ENCODE data around the gene LRRN2. TPM values are rescaled to one million over a fixed set of nuclear protein-coding genes. Genes with fewer than 3 reads are reported as not detected.

LRRN2 gene
- total RNA-seq, 1 experiment from 2014 or later, result 2.0 TPM

DNA sequence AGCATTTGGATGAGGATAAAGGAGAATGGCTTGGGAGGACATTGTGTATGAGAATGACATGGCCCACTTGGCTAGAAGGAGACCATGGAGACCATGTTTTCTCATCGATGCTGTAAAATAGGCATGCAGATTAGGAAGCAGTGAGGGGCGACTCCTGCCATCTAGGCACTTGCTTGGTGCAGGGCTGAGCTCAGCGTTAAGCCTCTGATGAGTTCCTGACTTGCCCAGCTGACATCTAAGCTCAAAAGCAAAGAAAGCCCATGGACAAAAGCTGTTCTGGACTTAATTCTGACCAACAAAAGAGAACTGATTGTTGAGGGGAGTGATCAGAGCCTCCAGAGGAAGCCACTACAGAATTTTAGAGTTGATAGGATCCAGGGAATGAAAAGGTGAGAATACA lies 74.5 kb downstream of the LRRN2 start:
- Histone ChIP-seq H3K4me3 (ENCODE audit: low read depth in 2 of 2, low read length in 2 of 2) (no peak overlapping the region), H3K36me3 (ENCODE audit: control insufficient read depth, insufficient read depth, low read length) (no peaks in the 10 kb centered on the region), H3K27ac (ENCODE audit: low read length) (no peak overlapping the region), H3K4me1 (ENCODE audit: control insufficient read depth, insufficient read depth, low read length) (no peaks in the 10 kb centered on the region), H3K27me3 (ENCODE audit: control insufficient read depth, insufficient read depth, low read length) (no peaks in the 10 kb centered on the region; the same call in 1 of the 2 replicates), H3K9me3 (ENCODE audit: control insufficient read depth, insufficient read depth, low read depth, low read length) (no peaks in the 10 kb centered on the region)
- BruUV-seq (replicated peaks), result no TSS peak
- POLR2A ChIA-PET, result interaction anchor here (0.6 kb wide), 1 partner anchor 1021 kb away, joined by 3 read pairs; the partner anchor contains the start of gene ELK4
- intact Hi-C loops (cut with micrococcal nuclease; ENCODE audit: unreplicated experiment) (no loop called here), in situ Hi-C loops (cut with HindIII; ENCODE audit: low pct_unique_long_range_greater_than_20kb, low sequenced_read_pairs) (no loop called here)
- DNase-seq (ENCODE audit: low read depth, low spot score), result no peak
- TF ChIP-seq, protein P1, sequence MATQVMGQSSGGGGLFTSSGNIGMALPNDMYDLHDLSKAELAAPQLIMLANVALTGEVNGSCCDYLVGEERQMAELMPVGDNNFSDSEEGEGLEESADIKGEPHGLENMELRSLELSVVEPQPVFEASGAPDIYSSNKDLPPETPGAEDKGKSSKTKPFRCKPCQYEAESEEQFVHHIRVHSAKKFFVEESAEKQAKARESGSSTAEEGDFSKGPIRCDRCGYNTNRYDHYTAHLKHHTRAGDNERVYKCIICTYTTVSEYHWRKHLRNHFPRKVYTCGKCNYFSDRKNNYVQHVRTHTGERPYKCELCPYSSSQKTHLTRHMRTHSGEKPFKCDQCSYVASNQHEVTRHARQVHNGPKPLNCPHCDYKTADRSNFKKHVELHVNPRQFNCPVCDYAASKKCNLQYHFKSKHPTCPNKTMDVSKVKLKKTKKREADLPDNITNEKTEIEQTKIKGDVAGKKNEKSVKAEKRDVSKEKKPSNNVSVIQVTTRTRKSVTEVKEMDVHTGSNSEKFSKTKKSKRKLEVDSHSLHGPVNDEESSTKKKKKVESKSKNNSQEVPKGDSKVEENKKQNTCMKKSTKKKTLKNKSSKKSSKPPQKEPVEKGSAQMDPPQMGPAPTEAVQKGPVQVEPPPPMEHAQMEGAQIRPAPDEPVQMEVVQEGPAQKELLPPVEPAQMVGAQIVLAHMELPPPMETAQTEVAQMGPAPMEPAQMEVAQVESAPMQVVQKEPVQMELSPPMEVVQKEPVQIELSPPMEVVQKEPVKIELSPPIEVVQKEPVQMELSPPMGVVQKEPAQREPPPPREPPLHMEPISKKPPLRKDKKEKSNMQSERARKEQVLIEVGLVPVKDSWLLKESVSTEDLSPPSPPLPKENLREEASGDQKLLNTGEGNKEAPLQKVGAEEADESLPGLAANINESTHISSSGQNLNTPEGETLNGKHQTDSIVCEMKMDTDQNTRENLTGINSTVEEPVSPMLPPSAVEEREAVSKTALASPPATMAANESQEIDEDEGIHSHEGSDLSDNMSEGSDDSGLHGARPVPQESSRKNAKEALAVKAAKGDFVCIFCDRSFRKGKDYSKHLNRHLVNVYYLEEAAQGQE (IDR thresholded peaks at IDR 0.05; ENCODE audit: insufficient read depth in 1 of 2, low read depth in 2 of 2, low read length in 1 of 2), result no peak
- TF ChIP-seq TCF7L2 (IDR thresholded peaks at IDR 0.05; ENCODE audit: low read depth, low read length) (no peak), SIN3A (IDR thresholded peaks at IDR 0.05; ENCODE audit: borderline replicate concordance, insufficient read depth, low read depth, low read length) (no peak), POLR2AphosphoS5 (IDR thresholded peaks at IDR 0.05; ENCODE audit: low read depth, low read length) (no peak)
- TF ChIP-seq, protein P2, sequence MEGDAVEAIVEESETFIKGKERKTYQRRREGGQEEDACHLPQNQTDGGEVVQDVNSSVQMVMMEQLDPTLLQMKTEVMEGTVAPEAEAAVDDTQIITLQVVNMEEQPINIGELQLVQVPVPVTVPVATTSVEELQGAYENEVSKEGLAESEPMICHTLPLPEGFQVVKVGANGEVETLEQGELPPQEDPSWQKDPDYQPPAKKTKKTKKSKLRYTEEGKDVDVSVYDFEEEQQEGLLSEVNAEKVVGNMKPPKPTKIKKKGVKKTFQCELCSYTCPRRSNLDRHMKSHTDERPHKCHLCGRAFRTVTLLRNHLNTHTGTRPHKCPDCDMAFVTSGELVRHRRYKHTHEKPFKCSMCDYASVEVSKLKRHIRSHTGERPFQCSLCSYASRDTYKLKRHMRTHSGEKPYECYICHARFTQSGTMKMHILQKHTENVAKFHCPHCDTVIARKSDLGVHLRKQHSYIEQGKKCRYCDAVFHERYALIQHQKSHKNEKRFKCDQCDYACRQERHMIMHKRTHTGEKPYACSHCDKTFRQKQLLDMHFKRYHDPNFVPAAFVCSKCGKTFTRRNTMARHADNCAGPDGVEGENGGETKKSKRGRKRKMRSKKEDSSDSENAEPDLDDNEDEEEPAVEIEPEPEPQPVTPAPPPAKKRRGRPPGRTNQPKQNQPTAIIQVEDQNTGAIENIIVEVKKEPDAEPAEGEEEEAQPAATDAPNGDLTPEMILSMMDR (IDR thresholded peaks at IDR 0.05), result no peak
- CTCF ChIA-PET, result interaction anchor here (0.7 to 1.5 kb wide), 2 partner anchors 46 to 196 kb away, joined by 3 to 6 read pairs; no protein-coding TSS in a partner anchor
- no peak for ATAC-seq

DNA sequence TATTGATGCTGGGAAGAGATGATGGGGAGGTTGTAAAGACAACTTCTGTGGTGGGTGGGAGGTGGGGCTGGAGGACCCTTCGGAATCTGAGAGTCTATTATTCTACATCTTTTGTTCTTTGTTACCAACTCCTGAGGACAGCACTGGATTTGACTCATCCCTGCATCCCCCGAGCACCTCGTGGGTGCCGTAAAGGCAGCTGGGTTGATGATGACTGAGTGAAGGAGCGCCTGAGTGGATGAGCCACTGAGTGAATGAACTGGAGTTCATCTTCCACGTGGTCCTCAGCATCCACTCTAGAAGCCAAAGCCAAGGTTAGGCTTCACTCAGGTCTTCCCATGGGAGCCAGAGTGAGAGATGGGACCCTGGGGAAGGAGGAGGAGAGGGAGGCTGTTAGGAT lies 77.6 kb downstream of the LRRN2 start:
- CTCF ChIA-PET, result interaction anchor here (1.3 kb wide), 1 partner anchor 199 kb away, joined by 5 read pairs; no protein-coding TSS in a partner anchor
- no peak overlapping the region for H3K27ac ChIP-seq (ENCODE audit: low read length)
- TF ChIP-seq, protein P1 (IDR thresholded peaks at IDR 0.05; ENCODE audit: insufficient read depth in 1 of 2, low read depth in 2 of 2, low read length in 1 of 2), result no peak
- POLR2A ChIA-PET, result no interaction called here
- in situ Hi-C loops (cut with HindIII; ENCODE audit: low pct_unique_long_range_greater_than_20kb, low sequenced_read_pairs) (no loop called here), intact Hi-C loops (cut with micrococcal nuclease; ENCODE audit: unreplicated experiment) (no loop called here)
- H3K36me3 ChIP-seq (ENCODE audit: control insufficient read depth, insufficient read depth, low read length), result no peaks in the 10 kb centered on the region
- no peaks in the 10 kb centered on the region for H3K4me1 ChIP-seq (ENCODE audit: control insufficient read depth, insufficient read depth, low read length)
- no peak overlapping the region for H3K4me3 ChIP-seq (ENCODE audit: low read depth in 2 of 2, low read length in 2 of 2)
- BruUV-seq (replicated peaks), result no TSS peak
- DNase-seq (ENCODE audit: low read depth, low spot score) (no peak), ATAC-seq (no peak)
- no peaks in the 10 kb centered on the region; the same call in 1 of the 2 replicates for H3K27me3 ChIP-seq (ENCODE audit: control insufficient read depth, insufficient read depth, low read length)
- no peaks in the 10 kb centered on the region for H3K9me3 ChIP-seq (ENCODE audit: control insufficient read depth, insufficient read depth, low read depth, low read length)
